ENCODE data around the gene SLC25A10. TPM values are rescaled to one million over a fixed set of nuclear protein-coding genes. Genes with fewer than 3 reads are reported as not detected.

Gene SLC25A10
- total RNA-seq, 1 donor from 2014 or later, result 6.1 TPM

DNA sequence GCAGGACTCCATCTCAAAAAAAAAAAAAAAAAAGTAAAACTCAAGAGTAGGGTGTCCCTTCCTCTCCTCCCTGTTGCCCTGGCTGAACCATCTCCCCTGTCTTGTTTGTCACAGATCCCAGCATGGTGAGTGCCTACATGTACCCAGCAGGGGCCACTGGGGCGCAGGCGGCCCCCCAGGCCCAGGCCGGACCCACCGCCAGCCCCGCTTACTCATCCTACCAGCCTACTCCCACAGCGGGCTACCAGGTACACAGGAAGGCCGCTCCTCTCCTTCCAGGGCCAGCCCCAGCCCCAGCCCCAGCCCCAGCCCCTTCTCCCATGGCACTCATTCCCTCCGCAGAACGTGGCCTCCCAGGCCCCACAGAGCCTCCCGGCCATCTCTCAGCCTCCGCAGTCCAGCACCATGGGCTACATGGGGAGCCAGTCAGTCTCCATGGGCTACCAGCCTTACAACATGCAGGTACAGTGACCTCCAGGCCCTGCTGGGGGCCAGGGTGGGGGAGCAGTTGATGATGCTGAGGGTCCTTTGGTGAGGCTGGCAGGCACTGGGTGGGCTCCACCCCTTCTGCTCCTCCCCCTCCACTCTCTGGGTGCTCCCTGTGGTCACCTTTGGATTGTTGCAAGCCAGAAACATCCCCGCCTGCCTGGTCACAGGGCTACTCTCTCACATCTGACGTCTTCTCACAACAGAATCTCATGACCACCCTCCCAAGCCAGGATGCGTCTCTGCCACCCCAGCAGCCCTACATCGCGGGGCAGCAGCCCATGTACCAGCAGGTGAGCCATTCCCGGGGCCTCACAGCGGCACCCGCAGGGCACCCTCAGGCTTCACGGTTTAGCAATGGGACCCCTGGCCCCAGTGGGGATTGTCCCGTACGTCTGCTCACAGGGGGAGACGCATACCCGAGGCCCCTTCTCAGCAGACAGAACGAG lies 11.5 kb upstream of the SLC25A10 start:
- Mint-ChIP-seq H3K27me3 (no peaks in the 10 kb centered on the region), H3K36me3 (ENCODE audit: low read depth) (peaks cover 64% of the 10 kb centered on the region), H3K4me3 (peak overlapping the region; percentile 89), H3K9me3 (no peaks in the 10 kb centered on the region), H3K4me1 (peaks cover 36% of the 10 kb centered on the region), H3K27ac (no peak overlapping the region)
- POLR2A ChIA-PET, result no interaction called here
- TF ChIP-seq, protein P1, sequence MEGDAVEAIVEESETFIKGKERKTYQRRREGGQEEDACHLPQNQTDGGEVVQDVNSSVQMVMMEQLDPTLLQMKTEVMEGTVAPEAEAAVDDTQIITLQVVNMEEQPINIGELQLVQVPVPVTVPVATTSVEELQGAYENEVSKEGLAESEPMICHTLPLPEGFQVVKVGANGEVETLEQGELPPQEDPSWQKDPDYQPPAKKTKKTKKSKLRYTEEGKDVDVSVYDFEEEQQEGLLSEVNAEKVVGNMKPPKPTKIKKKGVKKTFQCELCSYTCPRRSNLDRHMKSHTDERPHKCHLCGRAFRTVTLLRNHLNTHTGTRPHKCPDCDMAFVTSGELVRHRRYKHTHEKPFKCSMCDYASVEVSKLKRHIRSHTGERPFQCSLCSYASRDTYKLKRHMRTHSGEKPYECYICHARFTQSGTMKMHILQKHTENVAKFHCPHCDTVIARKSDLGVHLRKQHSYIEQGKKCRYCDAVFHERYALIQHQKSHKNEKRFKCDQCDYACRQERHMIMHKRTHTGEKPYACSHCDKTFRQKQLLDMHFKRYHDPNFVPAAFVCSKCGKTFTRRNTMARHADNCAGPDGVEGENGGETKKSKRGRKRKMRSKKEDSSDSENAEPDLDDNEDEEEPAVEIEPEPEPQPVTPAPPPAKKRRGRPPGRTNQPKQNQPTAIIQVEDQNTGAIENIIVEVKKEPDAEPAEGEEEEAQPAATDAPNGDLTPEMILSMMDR (IDR thresholded peaks at IDR 0.05), result no peak
- no peak for ATAC-seq (ENCODE audit: low read depth)
- CTCF ChIA-PET, result interaction anchor here (1.8 kb wide), 1 partner anchor 17 kb away, joined by 3 read pairs; the partner anchor contains the start of genes ARL16 and HGS
- no peak for DNase-seq
- intact Hi-C loops (cut with micrococcal nuclease), result no loop called here

DNA sequence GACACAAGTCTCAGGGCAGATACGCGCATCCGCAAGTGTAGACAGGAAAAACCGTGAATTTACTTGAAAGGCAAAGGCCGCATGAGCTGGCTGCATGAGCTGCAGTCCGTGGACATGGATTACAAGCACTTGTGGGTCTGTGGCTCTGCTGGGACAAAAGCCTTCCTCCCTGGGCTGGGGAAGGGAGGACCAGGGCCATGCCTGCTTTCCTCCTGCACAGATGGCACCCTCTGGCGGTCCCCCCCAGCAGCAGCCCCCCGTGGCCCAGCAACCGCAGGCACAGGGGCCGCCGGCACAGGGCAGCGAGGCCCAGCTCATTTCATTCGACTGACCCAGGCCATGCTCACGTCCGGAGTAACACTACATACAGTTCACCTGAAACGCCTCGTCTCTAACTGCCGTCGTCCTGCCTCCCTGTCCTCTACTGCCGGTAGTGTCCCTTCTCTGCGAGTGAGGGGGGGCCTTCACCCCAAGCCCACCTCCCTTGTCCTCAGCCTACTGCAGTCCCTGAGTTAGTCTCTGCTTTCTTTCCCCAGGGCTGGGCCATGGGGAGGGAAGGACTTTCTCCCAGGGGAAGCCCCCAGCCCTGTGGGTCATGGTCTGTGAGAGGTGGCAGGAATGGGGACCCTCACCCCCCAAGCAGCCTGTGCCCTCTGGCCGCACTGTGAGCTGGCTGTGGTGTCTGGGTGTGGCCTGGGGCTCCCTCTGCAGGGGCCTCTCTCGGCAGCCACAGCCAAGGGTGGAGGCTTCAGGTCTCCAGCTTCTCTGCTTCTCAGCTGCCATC lies 10.6 kb upstream of the SLC25A10 start:
- TF ChIP-seq, protein P1 (IDR thresholded peaks at IDR 0.05), result no peak
- Mint-ChIP-seq H3K36me3 (ENCODE audit: low read depth) (peaks cover 65% of the 10 kb centered on the region), H3K4me3 (peak overlapping the region; percentile 89), H3K27ac (peak overlapping the region; percentile 86), H3K4me1 (peaks cover 38% of the 10 kb centered on the region), H3K27me3 (no peaks in the 10 kb centered on the region), H3K9me3 (no peaks in the 10 kb centered on the region)
- ChIA-PET CTCF (interaction anchor here (1.6 to 1.8 kb wide), 2 partner anchors 18 to 26 kb away, joined by 3 to 4 read pairs; partner anchors contain the start of genes ARL16 and HGS), POLR2A (interaction anchor here (0.8 to 3.4 kb wide), 3 partner anchors 10 to 34 kb away, joined by 3 to 39 read pairs (median 25); partner anchors contain the start of genes ARL16, CCDC137, HGS and OXLD1)
- DNase-seq (no peak), ATAC-seq (ENCODE audit: low read depth) (no peak)
- intact Hi-C loops (cut with micrococcal nuclease), result loop anchor here (2.0 kb wide), 1 partner anchor 35 kb away; the partner anchor contains the start of genes CCDC137 and OXLD1

GRCh38 chr17:81702934-81703746 lies 8.9 kb upstream of the SLC25A10 start, which contains the start of gene MRPL12:
Gene MRPL12, plus strand, starts transcription at chr17:81703367. Its CDS starts 135 bp downstream, at chr17:81703502.
- Mint-ChIP-seq H3K4me3 (peak within 1 kb of the TSS; percentile 89), H3K27ac (peak within 1 kb of the TSS; percentile 86), H3K9me3 (no peaks in the 10 kb centered on the region), H3K27me3 (no peaks in the 10 kb centered on the region), H3K36me3 (ENCODE audit: low read depth) (peaks cover 56% of the 10 kb centered on the region), H3K4me1 (peaks cover 38% of the 10 kb centered on the region)
- TF ChIP-seq, protein P1 (IDR thresholded peaks at IDR 0.05), result no peak
- DNase-seq (peak; percentile 84), ATAC-seq (ENCODE audit: low read depth) (peak; percentile 94)
- intact Hi-C loops (cut with micrococcal nuclease), result loop anchor here (1.0 to 2.0 kb wide), 5 partner anchors 9 to 157 kb away; partner anchors contain the start of genes ARL16, CCDC137, MCRIP1 and OXLD1
- POLR2A ChIA-PET, result interaction anchor here (0.6 to 3.4 kb wide), 21 partner anchors 8 to 480 kb away, joined by 3 to 39 read pairs (median 4); partner anchors contain the start of genes ACTG1, ARL16, CCDC137 and CEP131
- CTCF ChIA-PET, result interaction anchor here (0.7 to 1.6 kb wide), 2 partner anchors 19 to 28 kb away, joined by 4 to 5 read pairs; partner anchors contain the start of genes ARL16 and HGS

- no peak for DNase-seq
- ATAC-seq (ENCODE audit: low read depth), result no peak
- H3K27me3 Mint-ChIP-seq, result no peaks in the 10 kb centered on the region
- TF ChIP-seq, protein P1 (IDR thresholded peaks at IDR 0.05), result no peak
- H3K4me1 Mint-ChIP-seq, result peaks cover 38% of the 10 kb centered on the region
- H3K9me3 Mint-ChIP-seq, result no peaks in the 10 kb centered on the region
- intact Hi-C loops (cut with micrococcal nuclease), result loop anchor here (1.0 to 2.0 kb wide), 5 partner anchors 8 to 156 kb away; partner anchors contain the start of genes ARL16, CCDC137, MCRIP1 and OXLD1
- H3K27ac Mint-ChIP-seq, result peak overlapping the region; percentile 53
- ChIA-PET CTCF (no interaction called here), POLR2A (interaction anchor here (0.6 to 3.4 kb wide), 17 partner anchors 8 to 481 kb away, joined by 3 to 39 read pairs (median 4); partner anchors contain the start of genes ACTG1, ARL16, CCDC137 and CEP131)
- peaks cover 48% of the 10 kb centered on the region for H3K36me3 Mint-ChIP-seq (ENCODE audit: low read depth)
- peak overlapping the region; percentile 83 for H3K4me3 Mint-ChIP-seq
Observed at GRCh38 chr17:81703747-81704654, 8.1 kb upstream of the SLC25A10 start.
